ENCODE measurements around the gene RSPO1. TPM values are rescaled to one million over a fixed set of nuclear protein-coding genes. Genes with fewer than 3 reads are reported as not detected.

Gene RSPO1
- total and polyA plus RNA-seq, 2 of the 13 experiments (the other 11 are each of a cell fraction or from before 2014, with no cell fraction given), result not detected

DNA sequence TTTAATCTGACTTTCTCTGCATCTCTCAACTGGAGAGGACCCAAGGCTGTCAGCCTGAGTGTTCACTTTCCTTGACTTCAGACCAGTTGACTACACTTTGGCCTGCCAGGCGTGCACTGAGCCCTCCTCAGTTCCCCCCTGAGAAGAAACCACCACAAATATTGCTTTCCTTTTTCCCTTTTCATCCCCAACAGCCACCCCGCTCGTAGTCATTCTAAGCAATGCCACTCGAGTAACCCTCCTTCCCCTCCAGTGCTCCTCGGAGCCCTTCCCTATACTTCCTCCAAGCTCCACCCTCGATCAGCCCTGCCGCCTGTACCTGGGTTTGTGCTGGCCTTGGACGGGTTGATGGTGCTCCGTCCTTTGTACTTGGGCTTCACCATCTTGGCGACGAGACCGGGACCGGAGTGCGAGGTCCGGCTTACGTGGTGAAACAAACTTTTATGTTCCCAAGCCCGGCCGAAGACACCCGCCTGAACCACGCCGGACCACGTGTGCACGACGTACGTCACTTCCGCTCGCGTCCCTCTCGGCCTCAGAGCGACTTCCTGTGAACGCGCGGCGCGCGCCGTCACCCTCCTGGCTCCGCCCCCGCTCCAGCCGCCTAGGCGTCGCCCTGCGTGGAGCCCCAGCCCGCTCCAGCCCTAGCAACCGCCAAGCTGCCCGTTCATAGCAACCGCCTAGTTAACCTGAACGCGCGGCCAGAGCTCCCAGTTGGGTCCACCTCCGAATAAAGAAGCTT, 39.1 kb downstream of the RSPO1 start, which contains the start of gene GNL2 (continued):
- TF ChIP-seq PAWR (CRISPR knock-in tag; IDR thresholded peaks at IDR 0.05; ENCODE audit: borderline replicate concordance) (no peak), ZNF101 (CRISPR knock-in tag; IDR thresholded peaks at IDR 0.05; ENCODE audit: borderline replicate concordance, low read depth) (no peak), ZSCAN31 (CRISPR knock-in tag; IDR thresholded peaks at IDR 0.05; ENCODE audit: low read depth) (peak; percentile 74; the same call in 1 of the 2 replicates), E2F5 (CRISPR knock-in tag; conservative IDR thresholded peaks at IDR 0.05) (peak; percentile 43; the same call in 1 of the 2 replicates), ZNF563 (CRISPR knock-in tag; IDR thresholded peaks at IDR 0.05) (peak; percentile 54; the same call in 1 of the 2 replicates), PAF1 (CRISPR knock-in tag; IDR thresholded peaks at IDR 0.05) (no peak), THAP11 (CRISPR knock-in tag; IDR thresholded peaks at IDR 0.05) (peak; percentile 91), ATF3 (CRISPR knock-in tag; IDR thresholded peaks at IDR 0.05) (peak; percentile 39; the same call in 1 of the 2 replicates), ZFP1 (CRISPR knock-in tag; IDR thresholded peaks at IDR 0.05) (no peak), CHCHD3 (CRISPR knock-in tag; IDR thresholded peaks at IDR 0.05) (no peak), ZNF335 (CRISPR knock-in tag; IDR thresholded peaks at IDR 0.05) (no peak), ARID3A (IDR thresholded peaks at IDR 0.05; ENCODE audit: low read depth, low read length) (no peak), POLR2G (IDR thresholded peaks at IDR 0.05; ENCODE audit: low read depth, low read length) (peak; percentile 95), HOXA9 (CRISPR knock-in tag; IDR thresholded peaks at IDR 0.05; ENCODE audit: borderline replicate concordance) (no peak), HIVEP1 (CRISPR knock-in tag; IDR thresholded peaks at IDR 0.05) (peak; percentile 83), PHF20 (CRISPR knock-in tag; IDR thresholded peaks at IDR 0.05) (peak; percentile 89), ELF3 (CRISPR knock-in tag; IDR thresholded peaks at IDR 0.05) (peak; percentile 31; the same call in 1 of the 2 replicates), ZNF703 (CRISPR knock-in tag; IDR thresholded peaks at IDR 0.05; ENCODE audit: borderline replicate concordance) (no peak), ZNF772 (CRISPR knock-in tag; IDR thresholded peaks at IDR 0.05) (peak; percentile 86), XRCC5 (optimal IDR thresholded peaks at IDR 0.05; ENCODE audit: low read length) (peak; percentile 45), FOXK2 (IDR thresholded peaks at IDR 0.05) (no peak)
- TF ChIP-seq, protein P1, sequence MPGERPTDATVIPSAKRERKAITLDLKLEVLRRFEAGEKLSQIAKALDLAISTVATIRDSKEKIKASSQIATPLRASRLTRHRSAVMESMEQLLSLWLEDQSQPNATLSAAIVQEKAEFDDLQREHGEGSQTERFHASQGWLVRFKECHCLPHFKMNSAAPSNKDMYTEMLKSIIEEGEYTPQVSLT (CRISPR knock-in tag; IDR thresholded peaks at IDR 0.05; ENCODE audit: borderline replicate concordance, low read depth), result no peak
- TF ChIP-seq, protein P2, sequence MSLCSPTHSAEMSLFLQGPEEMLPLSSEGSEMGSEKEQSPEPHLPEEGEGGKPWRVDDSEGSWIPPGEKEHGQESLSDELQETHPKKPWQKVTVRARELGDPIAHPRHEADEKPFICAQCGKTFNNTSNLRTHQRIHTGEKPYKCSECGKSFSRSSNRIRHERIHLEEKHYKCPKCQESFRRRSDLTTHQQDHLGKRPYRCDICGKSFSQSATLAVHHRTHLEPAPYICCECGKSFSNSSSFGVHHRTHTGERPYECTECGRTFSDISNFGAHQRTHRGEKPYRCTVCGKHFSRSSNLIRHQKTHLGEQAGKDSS (CRISPR knock-in tag; IDR thresholded peaks at IDR 0.05; ENCODE audit: borderline replicate concordance, low read depth), result no peak
- TF ChIP-seq, protein P3, sequence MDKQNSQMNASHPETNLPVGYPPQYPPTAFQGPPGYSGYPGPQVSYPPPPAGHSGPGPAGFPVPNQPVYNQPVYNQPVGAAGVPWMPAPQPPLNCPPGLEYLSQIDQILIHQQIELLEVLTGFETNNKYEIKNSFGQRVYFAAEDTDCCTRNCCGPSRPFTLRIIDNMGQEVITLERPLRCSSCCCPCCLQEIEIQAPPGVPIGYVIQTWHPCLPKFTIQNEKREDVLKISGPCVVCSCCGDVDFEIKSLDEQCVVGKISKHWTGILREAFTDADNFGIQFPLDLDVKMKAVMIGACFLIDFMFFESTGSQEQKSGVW (CRISPR knock-in tag; IDR thresholded peaks at IDR 0.05; ENCODE audit: borderline replicate concordance), result no peak
